CD8-positive, alpha-beta memory T cell (primary cell): ENCODE measurements around the gene PFDN2. TPM values are rescaled to one million over a fixed set of nuclear protein-coding genes. Genes with fewer than 3 reads are reported as not detected.

ENCODE experiments used
- CTCF ChIA-PET: fragments of 350-600 bp; sonication (Branson Sonifier 250); formaldehyde crosslinking; loops from one replicate; lab custom pipeline; 2021; ENCODE audit warnings: antibody characterized with exemption; lab: Charles Lee
- POLR2A ChIA-PET: fragments of 350-600 bp; sonication (Branson Sonifier 250); formaldehyde crosslinking; loops from one replicate; lab custom pipeline; 2021; ENCODE audit warnings: antibody characterized with exemption; lab: Charles Lee
- DNase-seq, 5 donors: peaks; one replicate each; pipeline versions ENCODE4 v3.0.0 to v3.0.0-alpha.2; 2020 to 2022; ENCODE audit warnings: mixed read lengths in 1 of 5
- H3K27ac ChIP-seq: one replicate; pipeline ENCODE4 v1.7.0; 2013; ENCODE audit warnings: low read depth, mild to moderate bottlenecking, low read length, moderate library complexity
- H3K27me3 ChIP-seq: 2 replicates; pipeline ENCODE4 v1.7.0; 2013; ENCODE audit warnings: low read length, mild to moderate bottlenecking; ENCODE audit not compliant: insufficient read depth, poor library complexity, severe bottlenecking
- H3K36me3 ChIP-seq: 2 replicates; pipeline ENCODE4 v1.7.0; 2013; ENCODE audit warnings: mild to moderate bottlenecking, low read length, moderate library complexity; ENCODE audit not compliant: insufficient read depth
- H3K4me1 ChIP-seq: 2 replicates; pipeline ENCODE4 v1.7.0; 2013; ENCODE audit warnings: mild to moderate bottlenecking, low read length, moderate library complexity; ENCODE audit not compliant: insufficient read depth
- H3K4me3 ChIP-seq: 2 replicates; pipeline ENCODE4 v1.7.0; 2013; ENCODE audit warnings: mild to moderate bottlenecking, low read length
- H3K9me3 ChIP-seq: 2 replicates; pipeline ENCODE4 v1.7.0; 2013; ENCODE audit warnings: mild to moderate bottlenecking, low read length
- H3K27ac Mint-ChIP-seq, 8 donors: one replicate each; pipeline ENCODE4 v1.8.0; 2020 to 2021; ENCODE audit warnings: mixed read lengths in 8 of 8, mild to moderate bottlenecking in 6 of 8, inconsistent platforms in 3 of 8, moderate library complexity in 3 of 8
- H3K27me3 Mint-ChIP-seq, 2 donors: one replicate each; pipeline ENCODE4 v1.8.0; 2020 to 2021; ENCODE audit warnings: mixed read lengths in 2 of 2, mild to moderate bottlenecking in 1 of 2, moderate library complexity in 1 of 2
- H3K36me3 Mint-ChIP-seq, 3 donors: one replicate each; pipeline ENCODE4 v1.8.0; 2020 to 2021; ENCODE audit warnings: mixed read lengths in 3 of 3, inconsistent platforms in 1 of 3, mild to moderate bottlenecking in 1 of 3
- H3K4me1 Mint-ChIP-seq, 3 donors: one replicate each; pipeline ENCODE4 v1.8.0; 2020 to 2021; ENCODE audit warnings: mixed read lengths in 3 of 3, inconsistent platforms in 1 of 3, mild to moderate bottlenecking in 1 of 3
- H3K4me3 Mint-ChIP-seq, 7 donors: one replicate each; pipeline ENCODE4 v1.8.0; 2020 to 2021; ENCODE audit warnings: mixed read lengths in 7 of 7, mild to moderate bottlenecking in 6 of 7, moderate library complexity in 4 of 7, inconsistent platforms in 2 of 7
- H3K9me3 Mint-ChIP-seq, 5 donors: one replicate each; pipeline ENCODE4 v1.8.0; 2020 to 2022; ENCODE audit warnings: mixed read lengths in 5 of 5, mild to moderate bottlenecking in 3 of 5, moderate library complexity in 2 of 5, inconsistent platforms in 1 of 5
- polyA plus RNA-seq: library from polyadenylated mRNA; unstranded; fragments of 300-500 nt; fragmentation: Illumina TruSeq; gene quantifications from one replicate; pipeline ENCODE4 v1.2.3, GENCODE V29; 2021
- total RNA-seq, 2 experiments: library from RNA; stranded (reverse); gene quantifications; one replicate each; pipeline ENCODE4 v1.2.3, GENCODE V29; 2021

Gene PFDN2
- total and polyA plus RNA-seq, 3 experiments from 2014 or later, result 96.4 to 142 (median 133) TPM

DNA sequence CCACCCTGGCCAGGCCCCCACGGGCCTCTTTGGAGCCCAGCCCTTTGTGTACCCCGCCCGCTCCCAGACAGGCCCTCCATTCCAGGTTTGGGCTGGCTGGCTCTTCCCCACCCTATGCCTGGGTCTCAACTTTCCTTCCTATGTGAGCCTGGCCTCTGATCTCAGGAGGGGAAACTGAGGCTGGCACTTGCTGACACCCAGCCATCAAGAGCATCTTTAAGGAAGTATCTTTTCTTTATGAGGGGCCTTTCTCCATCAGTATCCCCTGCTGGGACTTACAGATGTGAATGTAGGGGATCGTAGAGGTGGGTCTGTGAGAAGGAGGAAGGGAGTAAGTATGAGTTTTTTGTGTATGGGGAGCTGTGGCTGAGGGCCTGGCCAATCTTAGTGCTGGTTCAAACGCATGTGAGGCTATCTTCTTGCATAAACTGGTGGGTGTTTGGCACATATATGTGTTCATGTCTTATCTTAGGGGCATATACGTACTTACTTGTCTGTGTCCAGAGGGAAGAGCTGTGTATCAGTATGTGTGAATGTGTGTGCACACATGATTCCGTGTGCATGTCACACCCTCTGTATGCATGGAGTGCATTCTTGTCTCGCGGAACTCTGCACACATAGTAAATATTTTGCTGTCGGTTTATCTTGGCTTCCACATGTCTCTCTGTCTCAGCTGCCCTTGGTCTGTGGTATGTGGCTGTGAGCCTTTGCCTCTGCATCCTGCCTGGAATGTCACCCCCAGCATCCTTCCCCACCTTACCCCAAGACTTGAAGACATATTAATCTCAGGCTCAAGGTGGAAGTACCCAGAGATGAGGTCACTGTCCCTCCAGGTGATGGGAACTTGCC, 33.9 kb downstream of the PFDN2 start:
- Mint-ChIP-seq H3K27me3 (peaks cover 0 to 2% of the 10 kb centered on the region in 2 donors), H3K9me3 (no peaks in the 10 kb centered on the region), H3K4me1 (no peaks in the 10 kb centered on the region), H3K27ac (peak overlapping the region in 1 of 8 donors; percentile 2), H3K4me3 (no peak overlapping the region), H3K36me3 (no peaks in the 10 kb centered on the region)
- no peak for DNase-seq
- Histone ChIP-seq H3K4me1 (no peaks in the 10 kb centered on the region), H3K4me3 (no peak overlapping the region), H3K9me3 (no peaks in the 10 kb centered on the region), H3K36me3 (no peaks in the 10 kb centered on the region), H3K27me3 (no peaks in the 10 kb centered on the region), H3K27ac (no peak overlapping the region)
- CTCF ChIA-PET, result interaction anchor here (1.4 to 4.0 kb wide), 2 partner anchors 12 to 14 kb away, joined by 6 to 14 read pairs; partner anchors contain the start of gene KLHDC9
- POLR2A ChIA-PET, result no interaction called here

DNA sequence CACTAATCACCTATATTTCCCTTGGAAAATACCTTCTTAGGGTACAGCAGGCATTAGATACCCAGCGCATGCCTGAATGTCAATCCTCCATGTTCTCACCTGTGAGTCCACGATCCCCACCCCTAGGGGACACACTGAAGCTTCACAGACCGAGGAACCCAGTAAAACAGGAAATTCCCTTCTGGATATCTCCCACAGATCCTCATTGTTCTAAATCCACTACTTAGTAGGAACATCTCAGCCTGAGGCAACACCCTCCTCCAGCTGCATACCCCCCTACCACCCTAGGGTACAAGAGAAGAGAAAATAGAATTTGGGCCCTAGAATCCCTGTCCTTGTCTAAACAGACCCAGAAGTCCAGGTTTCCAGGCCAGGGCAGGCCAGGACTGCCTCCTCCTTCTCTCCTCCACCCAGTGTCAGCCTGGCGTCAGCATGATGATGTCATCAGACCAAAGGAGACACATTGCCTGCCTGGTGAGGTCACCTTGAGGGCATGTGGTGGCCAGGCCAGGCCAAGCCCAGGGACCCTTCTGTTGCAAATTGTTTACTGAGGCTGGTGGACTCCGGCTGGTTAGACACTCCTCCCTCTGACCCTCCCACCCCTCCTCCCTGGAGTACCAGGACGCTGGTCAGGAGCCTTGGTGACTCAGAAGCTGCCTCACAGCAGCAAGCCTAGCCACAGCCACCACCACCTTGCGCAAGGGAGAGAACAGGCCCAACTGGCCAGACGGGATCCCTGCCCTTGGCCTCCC, 34.7 kb downstream of the PFDN2 start:
- no peak overlapping the region for H3K27ac ChIP-seq
- no peaks in the 10 kb centered on the region for H3K36me3 ChIP-seq
- H3K27me3 ChIP-seq, result no peaks in the 10 kb centered on the region
- Mint-ChIP-seq H3K9me3 (no peaks in the 10 kb centered on the region), H3K27ac (peak overlapping the region in 2 of 8 donors; percentile 8 to 58), H3K4me1 (no peaks in the 10 kb centered on the region), H3K4me3 (no peak overlapping the region), H3K36me3 (no peaks in the 10 kb centered on the region), H3K27me3 (peaks cover 0 to 3% of the 10 kb centered on the region in 2 donors)
- no peaks in the 10 kb centered on the region for H3K4me1 ChIP-seq
- no peak overlapping the region for H3K4me3 ChIP-seq
- ChIA-PET CTCF (no interaction called here), POLR2A (no interaction called here)
- no peaks in the 10 kb centered on the region for H3K9me3 ChIP-seq
- no peak for DNase-seq

DNA sequence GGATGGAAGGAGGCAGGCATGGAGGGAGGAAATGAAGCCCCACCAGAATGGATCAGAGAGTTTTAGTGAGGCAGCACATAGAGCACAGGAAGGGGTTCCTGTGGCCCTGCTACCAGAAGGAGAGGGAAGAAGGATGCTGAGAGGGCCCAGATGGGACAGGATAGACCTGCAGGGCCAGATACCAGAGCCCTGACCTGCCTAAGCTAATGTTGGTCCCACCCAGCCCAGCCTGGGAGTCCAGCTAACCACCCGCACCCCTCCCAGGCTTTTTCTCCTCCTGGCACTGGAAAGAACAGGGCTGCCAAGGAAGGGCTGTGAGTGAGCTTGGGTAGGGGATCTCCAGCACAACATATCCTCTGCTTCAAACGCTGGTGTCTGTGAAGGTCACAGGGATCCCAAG, 35.4 kb downstream of the PFDN2 start:
- H3K9me3 Mint-ChIP-seq, result no peaks in the 10 kb centered on the region
- H3K27me3 ChIP-seq, result no peaks in the 10 kb centered on the region
- H3K4me1 Mint-ChIP-seq, result no peaks in the 10 kb centered on the region
- no peak overlapping the region for H3K27ac ChIP-seq
- H3K4me3 ChIP-seq, result no peak overlapping the region
- no peaks in the 10 kb centered on the region for H3K4me1 ChIP-seq
- peak overlapping the region in 1 of 8 donors; percentile 58 for H3K27ac Mint-ChIP-seq
- no peaks in the 10 kb centered on the region for H3K36me3 Mint-ChIP-seq
- POLR2A ChIA-PET, result no interaction called here
- no peak overlapping the region for H3K4me3 Mint-ChIP-seq
- DNase-seq, result no peak
- no peaks in the 10 kb centered on the region for H3K9me3 ChIP-seq
- CTCF ChIA-PET, result no interaction called here
- H3K27me3 Mint-ChIP-seq, result peaks cover 0 to 3% of the 10 kb centered on the region in 2 donors
- H3K36me3 ChIP-seq, result no peaks in the 10 kb centered on the region

DNA sequence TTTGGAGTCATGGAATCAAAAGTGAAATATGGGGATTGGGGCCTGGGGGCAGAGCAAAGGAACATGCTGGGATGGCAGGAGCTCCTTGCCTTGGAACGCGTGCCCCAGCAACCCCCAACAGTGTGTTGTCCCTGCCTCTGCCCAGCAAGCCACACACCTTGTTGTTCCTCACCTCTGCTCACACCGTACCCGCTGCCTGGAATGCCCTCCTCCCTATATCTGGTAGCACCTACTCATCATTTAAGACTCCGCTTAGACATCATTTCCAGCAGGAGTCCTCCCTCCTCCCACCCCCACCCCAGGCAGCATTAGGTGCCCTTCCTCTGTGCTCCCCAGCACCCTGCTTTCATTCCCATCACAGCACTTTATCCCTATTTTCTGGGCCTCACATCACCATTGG, 36.3 kb downstream of the PFDN2 start:
- CTCF ChIA-PET, result no interaction called here
- Histone ChIP-seq H3K27me3 (no peaks in the 10 kb centered on the region), H3K9me3 (no peaks in the 10 kb centered on the region), H3K4me3 (no peak overlapping the region), H3K4me1 (no peaks in the 10 kb centered on the region), H3K36me3 (no peaks in the 10 kb centered on the region), H3K27ac (no peak overlapping the region)
- POLR2A ChIA-PET, result no interaction called here
- Mint-ChIP-seq H3K9me3 (no peaks in the 10 kb centered on the region), H3K4me3 (no peak overlapping the region), H3K36me3 (no peaks in the 10 kb centered on the region), H3K27ac (peak overlapping the region in 1 of 8 donors; percentile 7), H3K27me3 (peaks cover 0 to 3% of the 10 kb centered on the region in 2 donors), H3K4me1 (no peaks in the 10 kb centered on the region)
- DNase-seq, result no peak

DNA sequence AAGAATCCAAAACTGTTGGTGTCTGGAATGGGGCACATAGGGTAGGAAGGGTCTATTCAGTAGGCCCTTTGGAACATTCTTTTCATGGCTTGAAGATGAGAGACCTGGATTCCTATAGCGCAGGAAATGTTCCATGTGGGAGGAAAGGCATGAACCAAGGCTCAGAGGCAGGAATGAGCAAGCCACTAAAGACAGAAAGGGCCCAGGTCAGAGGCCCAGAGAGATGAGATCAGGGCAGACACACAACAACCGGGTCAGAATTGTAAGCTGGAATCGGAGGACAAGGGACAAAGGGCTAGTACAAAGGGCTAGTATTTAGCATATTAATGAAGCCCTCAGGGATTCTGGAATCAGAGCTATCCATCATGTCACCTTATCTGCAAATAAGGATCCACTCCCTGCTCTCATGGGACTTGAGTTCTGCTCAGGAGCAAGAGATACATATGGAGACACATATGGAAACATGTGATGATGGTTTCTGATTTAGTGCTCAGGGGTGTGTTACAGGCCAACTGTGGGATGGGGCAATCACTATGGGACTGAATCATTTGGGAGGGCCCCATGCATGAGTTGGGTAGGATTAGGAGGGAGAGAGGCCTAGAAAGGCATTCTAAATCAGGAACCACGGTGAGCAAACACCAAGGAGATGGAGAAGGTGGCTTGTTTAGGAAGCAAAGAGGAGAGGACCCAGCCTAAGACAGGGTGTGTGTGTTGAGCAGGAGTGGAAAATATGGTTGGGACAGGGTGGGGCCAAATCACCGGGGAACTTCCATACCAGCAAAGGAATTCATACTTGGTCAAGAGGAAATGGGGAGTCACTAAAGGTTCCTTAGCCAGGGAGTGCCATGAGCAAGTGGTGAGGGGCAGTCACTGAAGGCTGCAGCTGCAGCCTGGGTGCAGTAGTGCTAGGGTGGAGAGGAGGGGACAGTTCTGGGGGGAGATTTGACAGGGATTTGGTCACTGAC, 37.1 kb downstream of the PFDN2 start:
- Histone ChIP-seq H3K4me1 (no peaks in the 10 kb centered on the region), H3K9me3 (no peaks in the 10 kb centered on the region), H3K27ac (no peak overlapping the region), H3K27me3 (no peaks in the 10 kb centered on the region), H3K4me3 (no peak overlapping the region), H3K36me3 (no peaks in the 10 kb centered on the region)
- ChIA-PET POLR2A (no interaction called here), CTCF (interaction anchor here (1.8 kb wide), 1 partner anchor 16 kb away, joined by 7 read pairs; the partner anchor contains the start of gene KLHDC9)
- Mint-ChIP-seq H3K27me3 (peaks cover 0 to 3% of the 10 kb centered on the region in 2 donors), H3K4me3 (no peak overlapping the region), H3K27ac (no peak overlapping the region), H3K36me3 (no peaks in the 10 kb centered on the region), H3K9me3 (no peaks in the 10 kb centered on the region), H3K4me1 (no peaks in the 10 kb centered on the region)
- no peak for DNase-seq

DNA sequence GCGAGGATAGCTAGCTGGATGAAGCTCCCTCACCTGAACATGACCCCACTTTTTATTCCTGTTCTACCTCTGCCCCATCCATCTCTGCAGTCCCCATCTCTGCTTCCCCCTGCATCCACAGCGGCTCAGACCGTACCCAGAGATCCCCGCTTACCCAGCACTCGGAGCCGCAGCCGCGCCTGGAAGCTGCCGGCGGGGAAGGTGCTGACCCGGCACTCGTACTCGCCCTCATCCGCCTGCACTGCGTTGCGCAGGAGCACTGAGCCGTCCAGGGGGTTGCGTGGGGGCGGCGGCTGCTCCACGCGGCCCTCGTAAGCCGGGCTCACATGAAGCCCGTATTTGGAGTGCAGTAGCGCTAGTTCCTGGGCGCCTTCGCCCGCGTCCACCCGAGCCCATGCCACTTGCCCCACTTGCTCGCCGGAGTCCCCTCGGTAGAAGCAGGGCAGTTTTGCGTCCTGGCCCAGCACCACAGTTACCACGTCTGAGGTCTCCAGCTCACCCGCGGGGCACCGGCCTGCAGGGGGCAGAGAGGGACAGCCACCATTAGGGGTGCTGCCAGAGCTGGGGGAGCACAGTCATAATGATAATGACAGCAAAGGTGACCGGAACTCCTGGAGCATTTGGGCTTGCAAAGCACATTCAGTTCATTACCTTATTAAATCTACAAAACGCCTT, 38.3 kb downstream of the PFDN2 start:
- POLR2A ChIA-PET, result no interaction called here
- Mint-ChIP-seq H3K36me3 (no peaks in the 10 kb centered on the region), H3K27me3 (peaks cover 0 to 3% of the 10 kb centered on the region in 2 donors), H3K9me3 (no peaks in the 10 kb centered on the region), H3K27ac (peak overlapping the region in 1 of 8 donors; percentile 38), H3K4me1 (no peaks in the 10 kb centered on the region), H3K4me3 (no peak overlapping the region)
- H3K36me3 ChIP-seq, result no peaks in the 10 kb centered on the region
- no peak overlapping the region for H3K27ac ChIP-seq
- no peaks in the 10 kb centered on the region for H3K4me1 ChIP-seq
- no peaks in the 10 kb centered on the region for H3K27me3 ChIP-seq
- no peaks in the 10 kb centered on the region for H3K9me3 ChIP-seq
- CTCF ChIA-PET, result interaction anchor here (1.8 kb wide), 1 partner anchor 18 kb away, joined by 7 read pairs; the partner anchor contains the start of gene KLHDC9
- no peak overlapping the region for H3K4me3 ChIP-seq
- no peak for DNase-seq

DNA sequence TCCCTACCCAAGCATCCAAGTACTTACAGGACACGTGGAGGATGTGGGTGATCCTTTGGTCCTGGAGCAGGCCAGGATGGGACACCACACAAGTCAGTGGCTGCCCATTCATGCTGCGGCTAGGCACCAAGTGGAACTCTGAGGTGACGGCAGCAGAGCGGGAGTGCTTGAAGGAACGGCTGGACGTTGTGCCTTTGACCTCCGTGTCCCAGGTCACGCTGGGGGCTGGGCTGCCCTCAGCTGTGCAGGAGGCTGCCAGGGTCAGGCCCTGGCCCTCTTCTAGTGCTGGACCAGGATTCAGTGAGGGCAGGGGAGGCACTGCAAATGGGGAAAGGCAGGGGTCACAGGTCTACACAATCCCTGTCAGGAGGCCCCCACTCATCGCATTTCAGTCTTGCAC, 40.4 kb downstream of the PFDN2 start:
- ChIA-PET POLR2A (no interaction called here), CTCF (interaction anchor here (2.1 kb wide), 1 partner anchor 20 kb away, joined by 7 read pairs; the partner anchor contains the start of gene KLHDC9)
- no peak overlapping the region for H3K27ac ChIP-seq

More for the DNA sequence above, 40.4 kb downstream of the PFDN2 start:
- H3K36me3 Mint-ChIP-seq, result no peaks in the 10 kb centered on the region
- H3K9me3 ChIP-seq, result no peaks in the 10 kb centered on the region
- DNase-seq, result no peak
- H3K27me3 Mint-ChIP-seq, result peaks cover 0 to 3% of the 10 kb centered on the region in 2 donors
- no peaks in the 10 kb centered on the region for H3K36me3 ChIP-seq
- H3K27ac Mint-ChIP-seq, result no peak overlapping the region
- H3K9me3 Mint-ChIP-seq, result no peaks in the 10 kb centered on the region
- no peaks in the 10 kb centered on the region for H3K27me3 ChIP-seq
- peaks cover under 1 to 2% (median 2%) of the 10 kb centered on the region in 3 donors for H3K4me1 Mint-ChIP-seq
- H3K4me1 ChIP-seq, result peaks cover under 1% of the 10 kb centered on the region
- H3K4me3 ChIP-seq, result no peak overlapping the region
- H3K4me3 Mint-ChIP-seq, result no peak overlapping the region
